Measurements from ENCODE around the gene IFITM10.

The IFITM10 gene

GRCh38 chr11:1736447-1736992, 13.9 kb downstream of the IFITM10 start:
- no peak for DNase-seq

GRCh38 chr11:1735271-1735670, 15.1 kb downstream of the IFITM10 start:
- DNase-seq = no peak

GRCh38 chr11:1734641-1735081, 15.7 kb downstream of the IFITM10 start:
- no peak for DNase-seq

- no peak for DNase-seq
Measured at GRCh38 chr11:1733716-1734640, 16.4 kb downstream of the IFITM10 start.

- DNase-seq = no peak
Measured at GRCh38 chr11:1733009-1733715, 17.2 kb downstream of the IFITM10 start.

- DNase-seq = no peak
Measured at GRCh38 chr11:1732418-1733008, 17.9 kb downstream of the IFITM10 start.

GRCh38 chr11:1731451-1732059, 18.8 kb downstream of the IFITM10 start:
- DNase-seq = no peak

GRCh38 chr11:1730059-1730629, 20.3 kb downstream of the IFITM10 start:
- no peak for DNase-seq

- DNase-seq = no peak
Measured at GRCh38 chr11:1729692-1730011, 20.7 kb downstream of the IFITM10 start.

GRCh38 chr11:1728931-1729691, 21.3 kb downstream of the IFITM10 start:
- DNase-seq = no peak

- DNase-seq = no peak
Measured at GRCh38 chr11:1728301-1728700, 22.1 kb downstream of the IFITM10 start.

- no peak for DNase-seq
Measured at GRCh38 chr11:1727861-1728260, 22.5 kb downstream of the IFITM10 start.

GRCh38 chr11:1727096-1727690, 23.2 kb downstream of the IFITM10 start:
- DNase-seq = no peak

- DNase-seq = no peak
Measured at GRCh38 chr11:1719781-1720180, 30.6 kb downstream of the IFITM10 start.

- DNase-seq = no peak
Measured at GRCh38 chr11:1718326-1718725, 32.1 kb downstream of the IFITM10 start.

GRCh38 chr11:1717745-1718144, 32.6 kb downstream of the IFITM10 start:
- no peak for DNase-seq

- DNase-seq = no peak
Measured at GRCh38 chr11:1714908-1715885, 35.2 kb downstream of the IFITM10 start.

- DNase-seq = no peak
Measured at GRCh38 chr11:1708716-1709115, 41.7 kb downstream of the IFITM10 start.

- no peak for DNase-seq
Measured at GRCh38 chr11:1707751-1708150, 42.6 kb downstream of the IFITM10 start.
